ENCODE data around the gene SPINT2. TPM values are rescaled to one million over a fixed set of nuclear protein-coding genes. Genes with fewer than 3 reads are reported as not detected.
"Not testable (repeated sequence)": the region's sequence is repeated elsewhere in the genome, so short reads cannot be mapped to it uniquely, and the experiment has no call there.

The SPINT2 gene
- polyA plus RNA-seq, 1 donor from 2014 or later, result 236 TPM

DNA sequence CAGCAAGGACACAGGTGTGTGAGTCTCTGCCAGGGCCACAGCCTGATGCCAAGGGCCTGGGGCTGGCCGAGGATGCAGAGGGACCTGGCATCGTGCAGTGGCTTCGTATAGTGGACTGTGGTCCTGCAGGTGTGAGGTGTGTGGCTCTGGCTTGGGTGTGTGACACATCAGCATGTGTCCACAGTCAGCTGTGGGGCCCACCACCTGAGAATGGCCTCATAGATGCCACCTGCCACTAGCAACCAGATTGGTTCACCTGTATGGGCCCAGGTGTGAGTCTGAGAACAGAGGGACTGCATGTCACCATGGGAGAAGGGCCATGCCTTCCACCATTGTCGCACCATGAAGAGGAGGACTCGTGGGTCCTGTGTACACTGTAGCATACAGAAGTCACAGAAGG is 10.6 kb upstream of the SPINT2 start:
- Histone ChIP-seq H3K27me3 (ENCODE audit: insufficient read depth, low read depth, low read length) (peaks cover 21% of the 10 kb centered on the region), H3K4me2 (ENCODE audit: low read length) (no peak overlapping the region), H3K9me2 (ENCODE audit: insufficient read depth, low read length) (no peaks in the 10 kb centered on the region), H3K27ac (ENCODE audit: low read length) (no peak overlapping the region), H2AFZ (ENCODE audit: low read depth, low read length) (no peak overlapping the region), H3F3A (ENCODE audit: insufficient read depth, low read length, poor library complexity, severe bottlenecking) (no peaks in the 10 kb centered on the region), H3K36me3 (ENCODE audit: insufficient read depth, low read length) (no peaks in the 10 kb centered on the region), H3K9me3 (ENCODE audit: low read length) (no peaks in the 10 kb centered on the region), H3K79me2 (replicated peaks; ENCODE audit: insufficient read depth, low read length) (no peaks in the 10 kb centered on the region), H3K4me3 (ENCODE audit: low read length) (no peak overlapping the region), H3K9ac (ENCODE audit: low read length) (no peak overlapping the region), H4K20me1 (ENCODE audit: insufficient read depth) (no peaks in the 10 kb centered on the region)
- TF ChIP-seq EZH2 (IDR thresholded peaks at IDR 0.05; ENCODE audit: borderline replicate concordance, insufficient read depth, low read length, poor library complexity, severe bottlenecking) (no peak), SMC3 (conservative IDR thresholded peaks at IDR 0.05; ENCODE audit: poor library complexity) (no peak), TAF1 (IDR thresholded peaks at IDR 0.05; ENCODE audit: low read depth) (no peak), EP300 (conservative IDR thresholded peaks at IDR 0.05; ENCODE audit: poor library complexity, severe bottlenecking) (no peak), RAD21 (conservative IDR thresholded peaks at IDR 0.05) (no peak), MXI1 (conservative IDR thresholded peaks at IDR 0.05; ENCODE audit: poor library complexity, severe bottlenecking) (no peak), POLR2AphosphoS5 (IDR thresholded peaks at IDR 0.05) (no peak)
- TF ChIP-seq, protein P1, sequence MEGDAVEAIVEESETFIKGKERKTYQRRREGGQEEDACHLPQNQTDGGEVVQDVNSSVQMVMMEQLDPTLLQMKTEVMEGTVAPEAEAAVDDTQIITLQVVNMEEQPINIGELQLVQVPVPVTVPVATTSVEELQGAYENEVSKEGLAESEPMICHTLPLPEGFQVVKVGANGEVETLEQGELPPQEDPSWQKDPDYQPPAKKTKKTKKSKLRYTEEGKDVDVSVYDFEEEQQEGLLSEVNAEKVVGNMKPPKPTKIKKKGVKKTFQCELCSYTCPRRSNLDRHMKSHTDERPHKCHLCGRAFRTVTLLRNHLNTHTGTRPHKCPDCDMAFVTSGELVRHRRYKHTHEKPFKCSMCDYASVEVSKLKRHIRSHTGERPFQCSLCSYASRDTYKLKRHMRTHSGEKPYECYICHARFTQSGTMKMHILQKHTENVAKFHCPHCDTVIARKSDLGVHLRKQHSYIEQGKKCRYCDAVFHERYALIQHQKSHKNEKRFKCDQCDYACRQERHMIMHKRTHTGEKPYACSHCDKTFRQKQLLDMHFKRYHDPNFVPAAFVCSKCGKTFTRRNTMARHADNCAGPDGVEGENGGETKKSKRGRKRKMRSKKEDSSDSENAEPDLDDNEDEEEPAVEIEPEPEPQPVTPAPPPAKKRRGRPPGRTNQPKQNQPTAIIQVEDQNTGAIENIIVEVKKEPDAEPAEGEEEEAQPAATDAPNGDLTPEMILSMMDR (IDR thresholded peaks at IDR 0.05; ENCODE audit: poor library complexity, severe bottlenecking), result no peak
- TF ChIP-seq, protein P2, sequence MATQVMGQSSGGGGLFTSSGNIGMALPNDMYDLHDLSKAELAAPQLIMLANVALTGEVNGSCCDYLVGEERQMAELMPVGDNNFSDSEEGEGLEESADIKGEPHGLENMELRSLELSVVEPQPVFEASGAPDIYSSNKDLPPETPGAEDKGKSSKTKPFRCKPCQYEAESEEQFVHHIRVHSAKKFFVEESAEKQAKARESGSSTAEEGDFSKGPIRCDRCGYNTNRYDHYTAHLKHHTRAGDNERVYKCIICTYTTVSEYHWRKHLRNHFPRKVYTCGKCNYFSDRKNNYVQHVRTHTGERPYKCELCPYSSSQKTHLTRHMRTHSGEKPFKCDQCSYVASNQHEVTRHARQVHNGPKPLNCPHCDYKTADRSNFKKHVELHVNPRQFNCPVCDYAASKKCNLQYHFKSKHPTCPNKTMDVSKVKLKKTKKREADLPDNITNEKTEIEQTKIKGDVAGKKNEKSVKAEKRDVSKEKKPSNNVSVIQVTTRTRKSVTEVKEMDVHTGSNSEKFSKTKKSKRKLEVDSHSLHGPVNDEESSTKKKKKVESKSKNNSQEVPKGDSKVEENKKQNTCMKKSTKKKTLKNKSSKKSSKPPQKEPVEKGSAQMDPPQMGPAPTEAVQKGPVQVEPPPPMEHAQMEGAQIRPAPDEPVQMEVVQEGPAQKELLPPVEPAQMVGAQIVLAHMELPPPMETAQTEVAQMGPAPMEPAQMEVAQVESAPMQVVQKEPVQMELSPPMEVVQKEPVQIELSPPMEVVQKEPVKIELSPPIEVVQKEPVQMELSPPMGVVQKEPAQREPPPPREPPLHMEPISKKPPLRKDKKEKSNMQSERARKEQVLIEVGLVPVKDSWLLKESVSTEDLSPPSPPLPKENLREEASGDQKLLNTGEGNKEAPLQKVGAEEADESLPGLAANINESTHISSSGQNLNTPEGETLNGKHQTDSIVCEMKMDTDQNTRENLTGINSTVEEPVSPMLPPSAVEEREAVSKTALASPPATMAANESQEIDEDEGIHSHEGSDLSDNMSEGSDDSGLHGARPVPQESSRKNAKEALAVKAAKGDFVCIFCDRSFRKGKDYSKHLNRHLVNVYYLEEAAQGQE (IDR thresholded peaks at IDR 0.05; ENCODE audit: borderline replicate concordance), result no peak

DNA sequence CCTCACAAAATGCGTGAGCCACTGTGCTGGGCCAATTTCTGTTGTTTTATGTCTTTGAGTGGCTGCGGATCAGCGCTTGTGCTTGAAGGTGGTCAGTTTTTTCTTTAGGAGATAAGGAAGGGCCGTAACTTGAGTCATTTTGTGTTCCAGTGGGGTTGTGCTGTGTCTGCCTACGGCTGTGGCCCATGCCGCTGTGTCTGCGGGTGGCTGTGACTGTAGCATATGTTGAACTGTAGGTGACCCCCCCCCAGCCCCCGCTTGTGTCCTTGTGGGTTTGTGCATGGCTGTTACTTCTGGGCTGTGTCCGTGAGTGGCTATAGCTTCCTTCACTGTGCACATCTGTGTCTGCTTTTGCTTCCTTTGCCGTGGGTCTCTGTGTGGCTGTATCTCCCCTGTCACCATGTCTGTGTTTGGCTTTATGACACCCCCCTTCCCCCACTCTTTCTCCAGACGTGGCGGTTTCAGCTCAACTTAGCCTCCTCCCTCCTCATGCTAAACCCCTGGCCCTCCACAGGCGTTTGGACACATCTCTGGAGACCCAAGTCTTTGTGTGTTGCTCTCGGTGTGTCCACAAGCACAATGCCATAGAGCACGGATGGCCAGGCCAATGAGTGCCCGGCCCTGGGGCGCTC is 8.9 kb upstream of the SPINT2 start:
- no peaks in the 10 kb centered on the region for H3K79me2 ChIP-seq (replicated peaks; ENCODE audit: insufficient read depth, low read length)
- H3K9me2 ChIP-seq (ENCODE audit: insufficient read depth, low read length), result no peaks in the 10 kb centered on the region
- no peaks in the 10 kb centered on the region for H3K9me3 ChIP-seq (ENCODE audit: low read length)
- H3K4me2 ChIP-seq (ENCODE audit: low read length), result no peak overlapping the region
- peaks cover 21% of the 10 kb centered on the region for H3K27me3 ChIP-seq (ENCODE audit: insufficient read depth, low read depth, low read length)
- no peak overlapping the region for H3K27ac ChIP-seq (ENCODE audit: low read length)
- no peak overlapping the region for H3K9ac ChIP-seq (ENCODE audit: low read length)
- no peak overlapping the region for H3K4me3 ChIP-seq (ENCODE audit: low read length)
- H3F3A ChIP-seq (ENCODE audit: insufficient read depth, low read length, poor library complexity, severe bottlenecking), result no peaks in the 10 kb centered on the region
- no peaks in the 10 kb centered on the region for H4K20me1 ChIP-seq (ENCODE audit: insufficient read depth)
- H2AFZ ChIP-seq (ENCODE audit: low read depth, low read length), result no peak overlapping the region
- no peaks in the 10 kb centered on the region for H3K36me3 ChIP-seq (ENCODE audit: insufficient read depth, low read length)
- no peak for TF ChIP-seq RAD21 (conservative IDR thresholded peaks at IDR 0.05)
- TF ChIP-seq, protein P1 (IDR thresholded peaks at IDR 0.05; ENCODE audit: poor library complexity, severe bottlenecking), result no peak
- TF ChIP-seq, protein P2 (IDR thresholded peaks at IDR 0.05; ENCODE audit: borderline replicate concordance), result no peak
- no peak for TF ChIP-seq MXI1 (conservative IDR thresholded peaks at IDR 0.05; ENCODE audit: poor library complexity, severe bottlenecking)
- TF ChIP-seq POLR2AphosphoS5 (IDR thresholded peaks at IDR 0.05), result no peak
- TF ChIP-seq EZH2 (IDR thresholded peaks at IDR 0.05; ENCODE audit: borderline replicate concordance, insufficient read depth, low read length, poor library complexity, severe bottlenecking), result no peak

DNA sequence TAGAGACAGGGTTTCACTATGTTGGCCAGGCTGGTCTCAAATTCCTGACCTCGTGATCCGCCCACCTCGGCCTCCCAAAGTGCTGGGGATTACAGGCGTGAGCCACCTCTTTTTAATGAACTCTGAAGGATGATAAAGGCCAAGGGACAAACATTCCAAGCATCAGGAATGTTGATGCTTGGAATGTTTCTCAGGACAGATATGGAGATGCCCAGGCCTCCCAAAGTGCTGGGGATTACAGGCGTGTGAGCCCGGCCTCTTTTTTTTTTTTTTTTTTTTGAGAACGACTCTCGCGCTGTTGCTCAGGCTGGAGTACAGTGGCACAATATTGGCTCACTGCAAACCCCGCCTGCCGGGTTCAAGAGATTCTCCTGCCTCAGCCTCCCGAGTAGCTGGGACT is 2.4 kb upstream of the SPINT2 start:
- not testable (repeated sequence) for H4K20me1 ChIP-seq (ENCODE audit: insufficient read depth); H3K36me3 ChIP-seq (ENCODE audit: insufficient read depth, low read length); H3K4me2 ChIP-seq (ENCODE audit: low read length); H3K79me2 ChIP-seq (replicated peaks; ENCODE audit: insufficient read depth, low read length); H3F3A ChIP-seq (ENCODE audit: insufficient read depth, low read length, poor library complexity, severe bottlenecking); H3K9ac ChIP-seq (ENCODE audit: low read length); H3K27me3 ChIP-seq (ENCODE audit: insufficient read depth, low read depth, low read length); H3K4me3 ChIP-seq (ENCODE audit: low read length); H3K9me2 ChIP-seq (ENCODE audit: insufficient read depth, low read length); H3K9me3 ChIP-seq (ENCODE audit: low read length); H3K27ac ChIP-seq (ENCODE audit: low read length); H2AFZ ChIP-seq (ENCODE audit: low read depth, low read length)
